ENCODE results near the gene TNFRSF18.

The TNFRSF18 gene

GRCh38 chr1:1226566-1227362 is 20.4 kb upstream of the TNFRSF18 start:
- no peak overlapping the region for H3K4me3 ChIP-seq (ENCODE audit: low read depth, low read length)
- TF ChIP-seq CTCF (IDR thresholded peaks at IDR 0.05; ENCODE audit: low read depth, low read length, missing control alignments) = no peak
- DNase-seq (ENCODE audit: low read depth) = no peak

DNA sequence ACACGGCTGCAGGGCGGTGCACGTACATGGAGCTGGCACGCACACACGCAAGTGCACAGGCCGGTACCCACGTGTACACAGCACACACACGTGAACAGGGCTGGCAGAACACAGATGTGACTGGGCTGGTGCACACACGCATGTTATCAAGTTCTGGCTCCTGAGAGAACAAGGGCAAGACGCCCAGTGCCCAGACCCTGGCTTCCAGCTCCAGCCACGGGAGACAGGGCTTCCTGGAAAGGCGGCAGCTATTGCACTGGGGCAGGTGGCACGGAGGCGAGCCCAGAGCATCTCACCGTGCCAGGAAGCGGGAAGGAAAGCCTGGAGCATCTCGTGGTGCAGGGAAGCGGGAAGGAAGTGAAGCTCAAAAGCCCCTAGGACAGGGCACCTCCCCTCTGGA is 19.5 kb upstream of the TNFRSF18 start:
- no peak for TF ChIP-seq CTCF (IDR thresholded peaks at IDR 0.05; ENCODE audit: low read depth, low read length, missing control alignments)
- DNase-seq (ENCODE audit: low read depth) = no peak
- no peak overlapping the region for H3K4me3 ChIP-seq (ENCODE audit: low read depth, low read length)

- DNase-seq (ENCODE audit: low read depth) = no peak
- no peak for TF ChIP-seq CTCF (IDR thresholded peaks at IDR 0.05; ENCODE audit: low read depth, low read length, missing control alignments)
- no peak overlapping the region for H3K4me3 ChIP-seq (ENCODE audit: low read depth, low read length)
Measured at GRCh38 chr1:1225238-1225845, 18.9 kb upstream of the TNFRSF18 start.

GRCh38 chr1:1223891-1224290 is 17.5 kb upstream of the TNFRSF18 start:
- no peak for TF ChIP-seq CTCF (IDR thresholded peaks at IDR 0.05; ENCODE audit: low read depth, low read length, missing control alignments)
- H3K4me3 ChIP-seq (ENCODE audit: low read depth, low read length) = no peak overlapping the region
- no peak for DNase-seq (ENCODE audit: low read depth)

- no peak for DNase-seq (ENCODE audit: low read depth)
- TF ChIP-seq CTCF (IDR thresholded peaks at IDR 0.05; ENCODE audit: low read depth, low read length, missing control alignments) = no peak
- H3K4me3 ChIP-seq (ENCODE audit: low read depth, low read length) = no peak overlapping the region
Measured at GRCh38 chr1:1223321-1223720, 16.9 kb upstream of the TNFRSF18 start.

- no peak for DNase-seq (ENCODE audit: low read depth)
- no peak for TF ChIP-seq CTCF (IDR thresholded peaks at IDR 0.05; ENCODE audit: low read depth, low read length, missing control alignments)
- H3K4me3 ChIP-seq (ENCODE audit: low read depth, low read length) = no peak overlapping the region
Measured at GRCh38 chr1:1222575-1223225, 16.3 kb upstream of the TNFRSF18 start.

All from GM12864 (cell line).